SK-N-SH (cell line): ENCODE measurements around the gene ZNF296. TPM values are rescaled to one million over a fixed set of nuclear protein-coding genes. Genes with fewer than 3 reads are reported as not detected.

Source experiments
- CTCF ChIA-PET: fragments of 300-600, 350-600 bp; formaldehyde crosslinking; extraction: SDS; loops from one replicate; lab custom pipeline; 2021; lab: Yijun Ruan, JAX
- POLR2A ChIA-PET: fragments of 350-600 bp; sonication (Branson Sonifier 250); formaldehyde crosslinking; extraction: SDS; loops from one replicate; lab custom pipeline; 2020; ENCODE audit warnings: antibody characterized with exemption, inconsistent platforms; lab: Yijun Ruan, JAX
- DNase-seq: peaks from one replicate; pipeline ENCODE4 v3.0.0; 2012
- H2AFZ ChIP-seq: fragments of 200-600 bp; sonication (generic); 2 replicates; pipeline ENCODE4 v1.8.1; 2016; ENCODE audit warnings: antibody characterized with exemption, mild to moderate bottlenecking, low read depth
- H3F3A ChIP-seq: fragments of 200-600 bp; sonication (generic); replicated peaks from 2 replicates; pipeline ENCODE3; 2016; ENCODE audit warnings: antibody characterized with exemption, mild to moderate bottlenecking; ENCODE audit not compliant: insufficient read depth
- H3K27ac ChIP-seq, 2 experiments: fragments of 200-500 bp in 1 of 2; fragments of 200-600 bp in 1 of 2; sonication (Bioruptor generic) in 1 of 2; sonication (generic), shearing (Covaris generic) in 1 of 2; 2 replicates each; pipeline versions ENCODE4 v1.5.1 to v1.6.1; 2014 to 2016; ENCODE audit warnings: low read depth in 2 of 2, inconsistent platforms in 1 of 2, low read length in 1 of 2, mild to moderate bottlenecking in 1 of 2, mixed read lengths in 1 of 2
- H3K27me3 ChIP-seq: fragments of 200-600 bp; sonication (generic), shearing (Covaris generic); 2 replicates; pipeline ENCODE4 v1.6.1; 2016; ENCODE audit warnings: mixed run types; ENCODE audit not compliant: insufficient read depth
- H3K36me3 ChIP-seq, 2 experiments: fragments of 200-500 bp in 1 of 2; fragments of 200-600 bp in 1 of 2; sonication (Bioruptor generic) in 1 of 2; sonication (generic) in 1 of 2; replicated peaks in 1 of 2; 2 replicates each; pipeline versions ENCODE3 to v1.5.1; 2014 to 2016; ENCODE audit warnings: low read length in 1 of 2, mild to moderate bottlenecking in 1 of 2; ENCODE audit not compliant: insufficient read depth in 2 of 2, control insufficient read depth in 1 of 2
- H3K4me1 ChIP-seq, 2 experiments: fragments of 200-500 bp in 1 of 2; fragments of 200-600 bp in 1 of 2; sonication (Bioruptor generic) in 1 of 2; sonication (generic), shearing (Covaris generic) in 1 of 2; 2 replicates each; pipeline versions ENCODE4 v1.5.1 to v1.6.1; 2014 to 2016; ENCODE audit warnings: low read depth in 1 of 2, low read length in 1 of 2, mixed run types in 1 of 2; ENCODE audit not compliant: insufficient read depth in 2 of 2, control insufficient read depth in 1 of 2
- H3K4me2 ChIP-seq: fragments of 200-600 bp; sonication (generic), shearing (Covaris generic); 2 replicates; pipeline ENCODE4 v1.6.1; 2017; ENCODE audit warnings: mixed run types
- H3K4me3 ChIP-seq, 2 experiments: fragments of 200-500 bp in 1 of 2; fragments of 200-600 bp in 1 of 2; sonication (Bioruptor generic) in 1 of 2; sonication (generic), shearing (Covaris generic) in 1 of 2; 2 replicates each; pipeline versions ENCODE4 v1.5.1 to v1.8.1; 2014 to 2016; ENCODE audit warnings: low read depth in 2 of 2, inconsistent platforms in 1 of 2, low read length in 1 of 2, mild to moderate bottlenecking in 1 of 2, mixed read lengths in 1 of 2, moderate library complexity in 1 of 2
- H3K79me2 ChIP-seq: fragments of 200-600 bp; sonication (generic); 2 replicates; pipeline ENCODE4 v1.8.1; 2017; ENCODE audit warnings: mild to moderate bottlenecking; ENCODE audit not compliant: insufficient read depth
- H3K9ac ChIP-seq: fragments of 200-600 bp; sonication (generic); 2 replicates; pipeline ENCODE4 v1.6.1; 2017; ENCODE audit warnings: mixed run types
- H3K9me2 ChIP-seq: fragments of 200-600 bp; sonication (generic); 2 replicates; pipeline ENCODE4 v1.6.1; 2017; ENCODE audit warnings: mixed run types
- H3K9me3 ChIP-seq: fragments of 200-600 bp; sonication (generic); 2 replicates; pipeline ENCODE4 v1.6.1; 2017; ENCODE audit warnings: mixed run types, mild to moderate bottlenecking, moderate library complexity
- H4K20me1 ChIP-seq: fragments of 200-600 bp; sonication (generic); 2 replicates; pipeline ENCODE4 v1.6.1; 2017; ENCODE audit warnings: mild to moderate bottlenecking, mixed run types; ENCODE audit not compliant: insufficient read depth
- CTCF ChIP-seq: fragments of 200-600 bp; sonication (generic); IDR thresholded peaks from 2 replicates; pipeline ENCODE4 v1.6.1; 2017; ENCODE audit warnings: antibody characterized with exemption, mild to moderate bottlenecking, moderate library complexity
- ELF1 ChIP-seq: IDR thresholded peaks from 2 replicates; pipeline ENCODE4 v1.4.0; 2012
- EZH2phosphoT487 ChIP-seq: fragments of 200-600 bp; sonication (generic); IDR thresholded peaks from 2 replicates; pipeline ENCODE4 v1.6.1; 2017; ENCODE audit warnings: low read depth, mixed run types, mild to moderate bottlenecking, antibody characterized with exemption, moderate library complexity, borderline replicate concordance
- FOSL2 ChIP-seq: IDR thresholded peaks from 2 replicates; pipeline ENCODE4 v1.4.0; 2012; ENCODE audit warnings: low read depth, mild to moderate bottlenecking, moderate library complexity, borderline replicate concordance
- FOXJ3 ChIP-seq: sonication (generic); formaldehyde crosslinking; IDR thresholded peaks from 2 replicates; pipeline ENCODE4 v1.5.1; 2020; ENCODE audit warnings: mild to moderate bottlenecking, missing genetic modification reagents
- GABPA ChIP-seq: IDR thresholded peaks from 2 replicates; pipeline ENCODE4 v1.4.0; 2012; ENCODE audit warnings: low read depth, mild to moderate bottlenecking
- MAX ChIP-seq: IDR thresholded peaks from 2 replicates; pipeline ENCODE4 v1.4.0; 2012; ENCODE audit warnings: low read depth
- MEF2A ChIP-seq: IDR thresholded peaks from 2 replicates; pipeline ENCODE4 v1.4.0; 2012; ENCODE audit warnings: low read depth, borderline replicate concordance
- MXI1 ChIP-seq: IDR thresholded peaks from 2 replicates; pipeline ENCODE4 v1.6.1; 2012; ENCODE audit warnings: mild to moderate bottlenecking, low read depth, low read length, improper control_type of control experiment
- NFIC ChIP-seq: IDR thresholded peaks from 2 replicates; pipeline ENCODE4 v1.4.0; 2012; ENCODE audit warnings: borderline replicate concordance
- NRF1 ChIP-seq: IDR thresholded peaks from 2 replicates; pipeline ENCODE4 v1.6.1; 2012; ENCODE audit warnings: low read depth, mild to moderate bottlenecking, low read length
- POLR2AphosphoS5 ChIP-seq: IDR thresholded peaks from 2 replicates; pipeline ENCODE4 v1.6.1; 2012; ENCODE audit warnings: low read depth, low read length
- RCOR1 ChIP-seq: fragments of 150-350 bp; IDR thresholded peaks from 2 replicates; pipeline ENCODE4 v1.6.1; 2017; ENCODE audit warnings: antibody characterized with exemption, low read length
- REST ChIP-seq: IDR thresholded peaks from 2 replicates; pipeline ENCODE4 v1.6.1; 2012; ENCODE audit warnings: mild to moderate bottlenecking, low read depth, low read length, moderate library complexity
- RFX5 ChIP-seq: IDR thresholded peaks from 2 replicates; pipeline ENCODE4 v1.6.1; 2012; ENCODE audit warnings: mild to moderate bottlenecking, improper control_type of control experiment, low read length
- SMC3 ChIP-seq: IDR thresholded peaks from 2 replicates; pipeline ENCODE4 v1.6.1; 2012; ENCODE audit warnings: low read depth, low read length, improper control_type of control experiment
- TAF1 ChIP-seq: IDR thresholded peaks from 2 replicates; pipeline ENCODE4 v1.6.1; 2012; ENCODE audit warnings: low read depth, mild to moderate bottlenecking, low read length, moderate library complexity, borderline replicate concordance
- TCF12 ChIP-seq: IDR thresholded peaks from 2 replicates; pipeline ENCODE4 v1.4.0; 2012
- TEAD4 ChIP-seq: IDR thresholded peaks from 2 replicates; pipeline ENCODE4 v1.4.0; 2012; ENCODE audit warnings: mild to moderate bottlenecking, borderline replicate concordance; ENCODE audit not compliant: insufficient read depth
- USF2 ChIP-seq: fragments of 150-350 bp; IDR thresholded peaks from 2 replicates; pipeline ENCODE4 v1.6.1; 2017; ENCODE audit warnings: antibody characterized with exemption, low read length, low read depth, borderline replicate concordance
- YY1 ChIP-seq: IDR thresholded peaks from 2 replicates; pipeline ENCODE4 v1.4.0; 2012; ENCODE audit warnings: low read depth, mild to moderate bottlenecking
- WGBS: methylation state at CpG from one replicate; pipeline ENCODE4 v1.1.6; 2017; ENCODE audit warnings: low lambda C conversion rate; 5-methylcytosine and 5-hydroxymethylcytosine counted together
- polyA plus RNA-seq, 3 experiments: library from polyadenylated mRNA; depleted of rRNA; stranded (reverse); fragments of >200 nt; gene quantifications; 2 replicates each; pipeline ENCODE4 v1.2.3, GENCODE V29; 2012

Gene ZNF296
- polyA plus RNA-seq, 1 of the 3 experiments (the other 2 are of a cell fraction): 0.21 TPM

- H3K9me3 ChIP-seq: no peaks in the 10 kb centered on the region
- WGBS: 1% methylated on average over 53 of the region's 62 CpGs
- CTCF ChIA-PET: interaction anchor here (1.4 to 1.8 kb wide), 2 partner anchors 20 to 299 kb away, joined by 3 to 17 read pairs; no protein-coding TSS in a partner anchor
Measured at GRCh38 chr19:45038931-45039893, 37.1 kb downstream of the ZNF296 start, which contains the start of gene CLASRP. CLASRP (plus strand) TSS chr19:45039045; CDS start chr19:45040213, 1,168 bp downstream.

More at GRCh38 chr19:45038931-45039893, 37.1 kb downstream of the ZNF296 start, which contains the start of gene CLASRP:
- H3K79me2 ChIP-seq: peaks cover 54% of the 10 kb centered on the region
- POLR2A ChIA-PET: interaction anchor here (0.5 to 2.0 kb wide), 14 partner anchors 11 to 165 kb away, joined by 3 to 11 read pairs (median 4); partner anchors contain the start of genes CLPTM1, GEMIN7 and PPP1R37
- H3K4me2 ChIP-seq: peak within 1 kb of the TSS; percentile 97
- peak; percentile 98 for DNase-seq
- H3K27me3 ChIP-seq: no peaks in the 10 kb centered on the region
- H3K27ac ChIP-seq: peak within 1 kb of the TSS; percentile 88 to 93
- peaks cover 45% of the 10 kb centered on the region for H4K20me1 ChIP-seq
- H3K9ac ChIP-seq: peak within 1 kb of the TSS; percentile 97
- peak within 1 kb of the TSS; percentile 95 for H2AFZ ChIP-seq
- H3K4me1 ChIP-seq: peaks cover 10 to 11% of the 10 kb centered on the region in 2 experiments; a peak in 3 of 4 replicates
- no peaks in the 10 kb centered on the region for H3K9me2 ChIP-seq
- peaks cover 7% of the 10 kb centered on the region for H3F3A ChIP-seq
- TF ChIP-seq TEAD4: no peak
- TF ChIP-seq ELF1: peak; percentile 80
- no peak for TF ChIP-seq CTCF
- no peak for TF ChIP-seq RFX5
- no peak for TF ChIP-seq USF2
- no peak for TF ChIP-seq FOSL2
- no peak for TF ChIP-seq SMC3
- TF ChIP-seq TCF12: no peak
- peak; percentile 33; the same call in 1 of the 2 replicates for TF ChIP-seq YY1
- TF ChIP-seq FOXJ3 (CRISPR knock-in tag): no peak
- TF ChIP-seq RCOR1: no peak
- TF ChIP-seq EZH2phosphoT487: no peak
- peak; percentile 89 for TF ChIP-seq MXI1
- peak; percentile 52 for TF ChIP-seq NRF1
- peak; percentile 96 for TF ChIP-seq GABPA
- TF ChIP-seq REST: no peak
- no peak for TF ChIP-seq NFIC
- peak; percentile 96 for TF ChIP-seq POLR2AphosphoS5
- peak; percentile 63; the same call in 1 of the 2 replicates for TF ChIP-seq MAX
- TF ChIP-seq TAF1: peak; percentile 92
- TF ChIP-seq MEF2A: no peak
- peak within 1 kb of the TSS; percentile 72 to 90 for H3K4me3 ChIP-seq
- peaks cover 29 to 35% of the 10 kb centered on the region in 2 experiments for H3K36me3 ChIP-seq
